ENCODE results near the gene TP63.
"Not testable (repeated sequence)": the region's sequence is repeated elsewhere in the genome, so short reads cannot be mapped to it uniquely, and the experiment has no call there.

The TP63 gene

GRCh38 chr3:189625572-189625971 is 5.6 kb upstream of the TP63 start:
- DNase-seq (ENCODE audit: low spot score), result no peak

- DNase-seq (ENCODE audit: low spot score), result no peak
Measured at GRCh38 chr3:189626286-189626685, 4.9 kb upstream of the TP63 start.

- DNase-seq (ENCODE audit: low spot score), result no peak
Measured at GRCh38 chr3:189629803-189630455, 1.3 kb upstream of the TP63 start.

GRCh38 chr3:189630767-189631372 is 319 bp upstream of the TP63 start:
- no peak for DNase-seq (ENCODE audit: low spot score)

GRCh38 chr3:189631409-189631808 is 220 bp downstream of the TP63 start:
- DNase-seq (ENCODE audit: low spot score), result no peak

GRCh38 chr3:189632242-189632641 is 1.1 kb downstream of the TP63 start:
- no peak for DNase-seq (ENCODE audit: low spot score)

GRCh38 chr3:189635339-189635738 is 4.2 kb downstream of the TP63 start:
- no peak for DNase-seq (ENCODE audit: low spot score)

- no peak for DNase-seq (ENCODE audit: low spot score)
Measured at GRCh38 chr3:189636048-189636447, 4.9 kb downstream of the TP63 start.

GRCh38 chr3:189637750-189638149 is 6.6 kb downstream of the TP63 start:
- DNase-seq (ENCODE audit: low spot score), result no peak

GRCh38 chr3:189638276-189639031 is 7.3 kb downstream of the TP63 start:
- DNase-seq (ENCODE audit: low spot score), result no peak

GRCh38 chr3:189641776-189642175 is 10.6 kb downstream of the TP63 start:
- DNase-seq (ENCODE audit: low spot score), result no peak

- DNase-seq (ENCODE audit: low spot score), result no peak
Measured at GRCh38 chr3:189646853-189647542, 15.8 kb downstream of the TP63 start.

GRCh38 chr3:189652042-189652441 is 20.9 kb downstream of the TP63 start:
- no peak for DNase-seq (ENCODE audit: low spot score)

GRCh38 chr3:189655617-189656016 is 24.4 kb downstream of the TP63 start:
- no peak for DNase-seq (ENCODE audit: low spot score)

GRCh38 chr3:189659571-189659970 is 28.4 kb downstream of the TP63 start:
- no peak for DNase-seq (ENCODE audit: low spot score)

- no peak for DNase-seq (ENCODE audit: low spot score)
Measured at GRCh38 chr3:189664311-189664710, 33.1 kb downstream of the TP63 start.

GRCh38 chr3:189672346-189672745 is 41.2 kb downstream of the TP63 start:
- DNase-seq (ENCODE audit: low spot score), result not testable (repeated sequence)

- DNase-seq (ENCODE audit: low spot score), result no peak
Measured at GRCh38 chr3:189673535-189673934, 42.3 kb downstream of the TP63 start.

GRCh38 chr3:189674249-189674913 is 43.2 kb downstream of the TP63 start:
- DNase-seq (ENCODE audit: low spot score), result no peak

GRCh38 chr3:189677667-189678066 is 46.5 kb downstream of the TP63 start:
- DNase-seq (ENCODE audit: low spot score), result no peak

- DNase-seq (ENCODE audit: low spot score), result no peak
Measured at GRCh38 chr3:189680723-189681122, 49.5 kb downstream of the TP63 start.
